Measurements from ENCODE around the gene PLXNA4.

Gene PLXNA4

DNA sequence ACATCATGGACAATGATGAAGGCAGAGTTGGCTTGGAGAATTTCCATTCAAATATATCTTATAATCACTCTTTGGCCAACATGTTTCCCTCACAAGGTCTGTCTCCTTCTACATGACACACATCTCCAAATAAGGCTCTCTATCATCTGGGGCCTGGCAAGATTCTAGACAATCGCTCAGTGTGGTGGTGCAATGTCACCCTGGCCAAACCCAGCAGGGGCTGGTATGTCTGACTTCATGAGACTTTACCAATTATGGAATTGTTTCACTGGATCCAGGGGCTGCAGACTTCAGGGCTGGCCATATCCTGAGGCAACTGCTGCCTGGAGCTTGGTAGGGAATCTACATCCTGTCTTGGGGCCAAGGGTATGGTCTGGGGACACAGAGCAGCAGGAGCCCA is 319.0 kb downstream of the PLXNA4 start:
- no peak for TF ChIP-seq POLR2AphosphoS5 (IDR thresholded peaks at IDR 0.05; ENCODE audit: low read depth, low read length)
- no peak for TF ChIP-seq POLR2A (IDR thresholded peaks at IDR 0.05; ENCODE audit: low read depth, low read length)
- no peak for TF ChIP-seq TAF1 (IDR thresholded peaks at IDR 0.05; ENCODE audit: borderline replicate concordance, low read depth, low read length)
- FAIRE-seq (no peak), DNase-seq (ENCODE audit: insufficient read length) (no peak)

DNA sequence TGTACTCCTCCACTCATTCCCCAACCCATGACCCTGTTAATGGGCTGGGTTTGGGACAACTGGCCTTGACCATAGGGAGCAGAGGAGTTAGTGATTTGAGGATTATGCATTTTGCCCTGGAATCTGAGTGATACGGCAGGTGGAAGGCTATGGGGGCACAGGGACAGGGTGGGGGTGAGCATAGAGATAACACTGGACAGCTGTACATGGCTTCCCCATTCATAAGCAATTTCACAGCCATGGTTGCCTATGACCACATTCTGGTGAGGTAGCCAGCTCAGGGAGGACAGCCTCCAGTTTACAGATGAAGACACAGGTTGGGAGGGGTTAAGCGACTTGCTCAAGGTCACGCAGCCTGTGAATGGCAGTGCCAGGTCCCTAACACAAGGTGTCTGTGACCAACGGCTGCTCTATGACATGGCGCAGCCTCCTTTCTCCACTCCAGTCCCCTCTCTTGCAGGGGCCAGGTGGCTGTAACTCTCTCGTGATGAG is 319.5 kb downstream of the PLXNA4 start:
- DNase-seq (ENCODE audit: insufficient read length) (no peak), FAIRE-seq (no peak)
- no peak for TF ChIP-seq POLR2AphosphoS5 (IDR thresholded peaks at IDR 0.05; ENCODE audit: low read depth, low read length)
- TF ChIP-seq POLR2A (IDR thresholded peaks at IDR 0.05; ENCODE audit: low read depth, low read length): no peak
- TF ChIP-seq TAF1 (IDR thresholded peaks at IDR 0.05; ENCODE audit: borderline replicate concordance, low read depth, low read length): no peak

DNA sequence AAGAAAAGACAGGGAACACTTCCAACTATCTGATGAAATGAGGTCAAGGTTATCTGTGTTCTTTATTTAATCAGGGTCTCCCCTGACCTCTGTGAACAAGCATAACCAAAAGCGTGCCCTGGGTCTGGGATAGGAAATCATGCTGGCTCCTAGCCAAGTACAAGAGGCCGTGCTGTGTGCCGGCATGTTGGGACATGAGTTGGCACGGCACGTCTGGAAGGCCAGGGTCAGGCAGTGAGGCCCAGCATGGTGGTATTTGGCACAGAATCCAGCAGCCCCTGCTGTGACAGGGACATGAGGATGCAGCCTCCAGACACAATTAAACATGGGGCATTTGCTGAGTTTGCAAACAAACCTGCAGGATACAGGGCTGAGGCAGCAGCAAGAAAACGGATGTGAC is 320.4 kb downstream of the PLXNA4 start:
- DNase-seq (ENCODE audit: insufficient read length): no peak
- no peak for TF ChIP-seq POLR2AphosphoS5 (IDR thresholded peaks at IDR 0.05; ENCODE audit: low read depth, low read length)
- TF ChIP-seq POLR2A (IDR thresholded peaks at IDR 0.05; ENCODE audit: low read depth, low read length): no peak
- TF ChIP-seq TAF1 (IDR thresholded peaks at IDR 0.05; ENCODE audit: borderline replicate concordance, low read depth, low read length): no peak

DNA sequence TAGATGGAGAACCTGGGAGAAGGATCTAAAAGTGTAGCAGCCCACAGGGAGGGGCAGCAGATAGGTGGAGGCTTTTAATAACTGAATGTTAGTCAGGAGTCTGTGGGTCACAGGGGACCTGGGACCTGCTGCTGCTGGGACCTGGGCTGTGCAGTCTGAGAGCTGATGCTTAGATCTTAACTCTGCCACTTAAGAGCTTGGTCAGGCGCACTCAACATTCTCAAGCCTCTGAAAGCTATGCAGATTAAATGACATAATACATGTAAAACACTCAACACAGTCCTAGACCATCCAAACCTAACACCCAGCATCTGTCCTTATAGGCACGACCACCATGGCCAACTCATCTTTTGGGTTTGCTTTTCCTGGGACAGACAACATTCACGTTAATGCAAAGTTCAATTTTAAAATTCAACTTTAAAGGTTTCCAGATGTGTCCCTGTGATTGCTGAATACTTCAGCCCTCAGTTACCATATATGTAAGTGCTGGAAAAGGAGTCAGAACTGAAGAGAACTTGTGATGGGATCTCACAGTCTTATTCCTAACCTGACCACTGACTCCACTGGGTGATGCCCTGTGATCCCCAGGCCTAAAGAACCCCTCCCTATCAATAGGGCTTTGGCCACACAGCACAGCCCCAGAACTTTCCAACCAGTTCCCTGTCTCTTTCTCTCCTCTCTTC is 321.0 kb downstream of the PLXNA4 start:
- DNase-seq (ENCODE audit: insufficient read length) (no peak), FAIRE-seq (no peak)
- no peak for TF ChIP-seq POLR2AphosphoS5 (IDR thresholded peaks at IDR 0.05; ENCODE audit: low read depth, low read length)
- TF ChIP-seq TAF1 (IDR thresholded peaks at IDR 0.05; ENCODE audit: borderline replicate concordance, low read depth, low read length): no peak
- no peak for TF ChIP-seq POLR2A (IDR thresholded peaks at IDR 0.05; ENCODE audit: low read depth, low read length)

More for the DNA sequence above, 320.4 kb downstream of the PLXNA4 start:
- FAIRE-seq: no peak

DNA sequence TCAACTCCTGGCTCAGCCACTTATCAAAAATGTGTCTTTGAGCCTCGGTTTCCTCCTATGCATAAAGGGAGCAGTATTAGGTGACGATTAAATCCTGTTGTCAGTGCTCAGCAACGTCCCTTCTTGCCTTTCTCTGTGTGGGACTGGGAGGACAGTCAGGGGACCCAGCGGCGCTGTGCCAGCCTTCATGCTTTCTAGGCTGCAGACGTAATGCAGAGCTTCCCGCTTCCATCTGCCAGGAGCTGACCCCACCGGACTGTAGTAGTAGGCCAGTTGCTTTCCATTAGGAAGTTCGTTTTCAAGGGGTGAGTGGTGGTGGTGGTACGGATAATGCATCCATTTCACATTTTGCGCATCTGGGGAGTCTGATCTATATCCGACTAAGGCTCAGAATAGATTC is 321.8 kb downstream of the PLXNA4 start:
- DNase-seq (ENCODE audit: insufficient read length): no peak
- no peak for FAIRE-seq
- TF ChIP-seq POLR2A (IDR thresholded peaks at IDR 0.05; ENCODE audit: low read depth, low read length): no peak
- TF ChIP-seq TAF1 (IDR thresholded peaks at IDR 0.05; ENCODE audit: borderline replicate concordance, low read depth, low read length): no peak
- TF ChIP-seq POLR2AphosphoS5 (IDR thresholded peaks at IDR 0.05; ENCODE audit: low read depth, low read length): no peak

DNA sequence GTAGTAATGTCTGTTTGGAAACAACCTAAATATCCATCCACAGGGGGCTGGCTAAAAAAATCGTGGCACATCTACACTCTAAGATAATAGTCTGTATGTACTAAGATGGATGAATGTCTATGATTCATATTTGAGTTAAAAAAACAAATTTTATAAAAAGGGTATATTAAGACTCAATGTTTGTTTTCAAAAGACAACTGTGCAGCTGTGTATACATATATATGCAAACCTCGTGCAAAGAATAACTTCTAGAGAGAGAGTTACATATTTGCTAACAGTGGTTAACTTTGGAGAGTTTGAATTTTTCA is 323.5 kb downstream of the PLXNA4 start:
- FAIRE-seq: no peak
- no peak for DNase-seq (ENCODE audit: insufficient read length)
- TF ChIP-seq TAF1 (IDR thresholded peaks at IDR 0.05; ENCODE audit: borderline replicate concordance, low read depth, low read length) (no peak), POLR2AphosphoS5 (IDR thresholded peaks at IDR 0.05; ENCODE audit: low read depth, low read length) (no peak)

DNA sequence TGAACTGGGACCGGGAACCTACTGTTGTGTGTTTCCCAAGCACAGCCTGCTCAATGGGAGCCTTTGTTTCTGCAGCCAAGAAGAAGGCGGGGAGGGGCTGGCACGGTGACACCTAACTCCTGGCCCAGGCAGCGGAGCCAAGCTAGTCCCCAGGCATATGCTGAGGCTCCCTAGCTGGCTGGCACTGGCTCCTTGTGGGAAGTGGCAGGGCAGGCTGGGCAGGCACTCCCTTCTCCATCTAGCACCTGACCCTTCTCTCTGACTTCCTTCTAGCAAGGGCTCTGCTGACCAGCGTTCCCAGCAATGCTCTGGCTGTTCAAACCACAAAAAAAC is 325.0 kb downstream of the PLXNA4 start:
- DNase-seq (ENCODE audit: insufficient read length) (no peak), FAIRE-seq (no peak)
- TF ChIP-seq POLR2AphosphoS5 (IDR thresholded peaks at IDR 0.05; ENCODE audit: low read depth, low read length) (no peak), TAF1 (IDR thresholded peaks at IDR 0.05; ENCODE audit: borderline replicate concordance, low read depth, low read length) (no peak)

DNA sequence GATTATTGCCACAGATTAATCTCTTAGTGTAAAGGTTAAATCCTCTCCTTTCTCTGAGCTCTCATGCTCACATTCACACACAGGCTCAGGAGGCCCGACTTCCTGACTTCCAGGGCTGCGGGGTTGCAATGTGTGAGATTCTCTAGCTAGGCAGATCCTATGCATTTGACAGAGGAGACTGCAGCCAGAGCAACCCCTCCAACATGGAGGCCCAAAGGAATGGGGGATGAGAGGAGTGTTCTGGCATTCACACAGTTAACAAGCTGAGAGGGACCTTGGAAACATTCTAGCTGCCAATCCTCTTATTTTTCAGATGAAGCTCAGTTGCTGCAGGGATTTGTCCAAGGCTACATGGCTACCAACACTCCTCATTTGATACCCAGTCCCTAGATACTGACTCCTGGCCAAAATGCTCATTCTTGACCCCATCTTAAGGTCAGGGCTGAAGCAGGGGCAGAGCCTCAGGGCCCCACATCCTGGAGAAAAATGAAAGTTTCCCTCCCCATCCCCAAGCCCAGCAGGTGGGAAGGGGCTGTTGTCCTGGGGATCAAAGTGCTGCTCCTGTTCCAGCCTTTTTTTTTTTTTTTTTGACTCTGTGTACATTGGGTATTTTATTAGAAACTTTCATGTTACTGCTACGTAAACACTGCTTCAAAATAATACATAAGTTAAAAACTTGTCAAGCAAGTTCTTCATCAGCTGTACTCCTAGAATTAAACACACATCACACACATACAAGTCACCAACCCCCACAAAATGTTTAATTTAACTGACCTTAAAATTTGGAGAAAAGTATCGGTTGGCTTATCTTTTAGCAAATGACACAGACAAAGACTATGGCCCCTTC is 325.6 kb downstream of the PLXNA4 start:
- no peak for FAIRE-seq
- TF ChIP-seq POLR2AphosphoS5 (IDR thresholded peaks at IDR 0.05; ENCODE audit: low read depth, low read length): no peak
- no peak for TF ChIP-seq TAF1 (IDR thresholded peaks at IDR 0.05; ENCODE audit: borderline replicate concordance, low read depth, low read length)
- TF ChIP-seq POLR2A (IDR thresholded peaks at IDR 0.05; ENCODE audit: low read depth, low read length): no peak
- no peak for DNase-seq (ENCODE audit: insufficient read length)

DNA sequence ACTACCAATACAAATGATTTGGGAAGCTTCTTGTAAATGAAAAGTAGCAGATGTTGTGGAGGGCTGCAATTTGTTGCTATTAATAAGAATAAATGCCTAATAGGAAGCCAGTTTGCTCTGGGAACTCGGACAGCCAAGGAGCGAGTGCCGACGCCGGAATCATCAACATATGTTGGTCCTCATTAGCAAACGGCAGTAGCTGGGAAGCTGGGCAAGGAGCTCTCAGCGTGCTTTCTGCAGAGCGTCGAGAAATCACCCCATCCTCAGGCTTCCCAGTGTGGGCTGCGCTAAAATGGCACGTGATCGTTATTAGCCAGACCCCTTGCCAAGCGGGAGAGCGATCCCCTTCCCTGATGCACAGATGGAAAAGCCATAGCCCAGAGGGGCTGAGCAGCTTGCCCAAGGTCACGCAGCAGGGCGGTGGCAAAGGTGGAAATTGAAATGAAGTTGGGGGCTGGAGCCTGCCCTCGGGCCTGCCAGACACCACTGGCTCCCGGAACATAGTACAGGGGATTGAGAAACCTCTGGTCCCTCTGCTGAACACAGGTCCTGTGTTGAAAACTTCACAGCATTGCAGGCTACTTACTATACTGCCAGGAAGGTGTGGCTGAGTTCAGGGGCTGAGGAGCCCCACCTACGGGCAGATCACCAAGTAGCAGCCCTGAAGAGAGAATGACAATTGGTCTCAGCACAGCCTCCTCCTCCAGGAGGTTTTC is 326.9 kb downstream of the PLXNA4 start:
- TF ChIP-seq TAF1 (IDR thresholded peaks at IDR 0.05; ENCODE audit: borderline replicate concordance, low read depth, low read length): no peak
- no peak for TF ChIP-seq POLR2AphosphoS5 (IDR thresholded peaks at IDR 0.05; ENCODE audit: low read depth, low read length)
- TF ChIP-seq POLR2A (IDR thresholded peaks at IDR 0.05; ENCODE audit: low read depth, low read length): no peak
- no peak for DNase-seq (ENCODE audit: insufficient read length)
- no peak for FAIRE-seq

DNA sequence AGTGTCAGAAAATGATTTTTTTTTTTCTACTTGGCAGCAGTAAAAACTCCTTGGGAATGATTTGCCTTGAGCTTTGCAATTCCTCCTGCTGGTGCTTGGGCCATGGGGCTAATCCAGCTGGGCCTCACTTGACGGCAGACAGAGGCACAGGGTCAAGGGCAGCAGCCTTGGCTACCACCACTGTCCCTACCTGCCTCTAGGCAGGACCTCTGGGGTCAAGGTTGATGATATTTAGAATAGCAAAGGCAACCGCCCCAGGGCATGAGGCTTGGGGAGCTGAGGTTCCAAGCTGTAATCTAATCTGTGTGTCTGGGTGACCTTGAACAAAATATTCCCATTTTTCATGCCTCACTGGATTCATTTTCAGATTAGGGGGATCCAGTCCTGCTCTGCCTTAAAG is 327.4 kb downstream of the PLXNA4 start:
- no peak for TF ChIP-seq POLR2A (IDR thresholded peaks at IDR 0.05; ENCODE audit: low read depth, low read length)
- TF ChIP-seq POLR2AphosphoS5 (IDR thresholded peaks at IDR 0.05; ENCODE audit: low read depth, low read length): no peak
- TF ChIP-seq TAF1 (IDR thresholded peaks at IDR 0.05; ENCODE audit: borderline replicate concordance, low read depth, low read length): no peak
- no peak for DNase-seq (ENCODE audit: insufficient read length)
- no peak for FAIRE-seq

DNA sequence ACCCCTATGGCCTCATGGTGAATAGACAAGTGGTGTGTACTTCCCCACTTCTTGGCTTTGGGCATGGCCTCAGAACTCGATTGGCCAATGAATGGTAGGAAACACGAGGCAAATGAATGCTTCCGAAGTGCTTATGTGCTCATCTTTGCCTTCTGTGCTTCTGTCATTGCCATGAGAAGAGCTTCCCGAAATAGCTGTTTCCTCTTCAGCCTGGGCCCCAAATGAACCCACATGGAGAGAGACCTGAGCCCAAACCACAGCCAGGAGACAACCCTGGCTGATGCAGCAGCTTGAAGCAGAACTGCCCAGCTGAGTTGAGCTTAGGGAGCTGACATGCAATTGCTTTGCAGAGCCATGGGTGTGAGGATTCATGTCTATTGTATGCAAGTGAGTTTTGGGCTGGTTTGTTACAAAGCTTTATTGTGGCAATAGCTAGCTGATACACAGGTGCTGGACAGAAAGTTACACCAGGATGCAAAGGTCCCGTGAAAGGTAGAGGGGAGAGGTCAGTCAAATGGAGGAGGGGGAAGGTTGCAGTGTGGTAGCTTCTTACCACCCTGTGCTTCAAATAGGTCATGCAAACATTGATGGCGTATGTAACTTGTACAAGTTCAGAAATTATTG is 328.2 kb downstream of the PLXNA4 start:
- DNase-seq (ENCODE audit: insufficient read length) (no peak), FAIRE-seq (no peak)

More for the DNA sequence above, 328.2 kb downstream of the PLXNA4 start:
- no peak for TF ChIP-seq TAF1 (IDR thresholded peaks at IDR 0.05; ENCODE audit: borderline replicate concordance, low read depth, low read length)
- no peak for TF ChIP-seq POLR2A (IDR thresholded peaks at IDR 0.05; ENCODE audit: low read depth, low read length)
- no peak for TF ChIP-seq POLR2AphosphoS5 (IDR thresholded peaks at IDR 0.05; ENCODE audit: low read depth, low read length)

Data from GM12892 (cell line).